ENCODE data around the gene DDR1.

The DDR1 gene

DNA sequence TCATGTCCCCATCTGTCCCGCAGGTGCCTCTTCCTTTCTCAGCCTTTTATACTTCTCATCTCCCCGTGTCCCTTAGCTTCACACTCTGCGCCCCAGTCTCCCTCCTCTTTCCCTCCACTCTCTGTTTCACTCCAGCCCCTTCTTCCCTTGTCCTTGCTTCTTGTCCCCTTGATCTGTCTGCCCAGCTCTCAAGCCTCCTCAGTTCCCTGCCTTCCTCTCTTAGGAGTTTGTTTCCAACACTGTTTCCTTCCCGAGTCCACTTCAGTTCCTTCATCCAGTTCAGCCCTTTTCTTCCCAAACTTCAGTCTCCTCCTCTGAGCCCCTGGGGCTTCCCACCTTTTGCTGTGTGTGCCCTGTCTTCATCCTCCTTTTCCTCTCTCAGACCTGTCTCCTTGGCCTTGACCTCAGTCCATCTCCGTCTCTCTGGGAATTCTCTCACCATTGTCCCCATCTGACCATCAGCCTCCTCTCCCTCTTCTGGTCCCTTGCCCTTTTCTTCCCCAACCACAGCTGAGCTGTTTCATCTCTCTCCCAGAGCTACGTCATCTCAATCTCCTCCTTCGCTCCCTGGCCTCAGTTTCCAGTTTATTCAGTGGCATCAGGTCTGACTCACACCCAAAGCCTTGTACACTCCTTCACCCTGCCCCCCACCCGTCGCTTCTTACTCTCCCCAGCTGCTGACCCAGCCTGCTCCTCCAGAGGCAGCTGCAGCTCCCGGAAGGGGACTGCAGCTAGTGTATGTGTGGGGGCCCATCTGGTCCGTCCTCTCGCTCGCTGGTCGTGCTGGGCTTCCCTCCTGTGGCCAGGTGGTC is 2.7 kb upstream of the DDR1 start:
- no peak for DNase-seq (ENCODE audit: low read depth)

DNA sequence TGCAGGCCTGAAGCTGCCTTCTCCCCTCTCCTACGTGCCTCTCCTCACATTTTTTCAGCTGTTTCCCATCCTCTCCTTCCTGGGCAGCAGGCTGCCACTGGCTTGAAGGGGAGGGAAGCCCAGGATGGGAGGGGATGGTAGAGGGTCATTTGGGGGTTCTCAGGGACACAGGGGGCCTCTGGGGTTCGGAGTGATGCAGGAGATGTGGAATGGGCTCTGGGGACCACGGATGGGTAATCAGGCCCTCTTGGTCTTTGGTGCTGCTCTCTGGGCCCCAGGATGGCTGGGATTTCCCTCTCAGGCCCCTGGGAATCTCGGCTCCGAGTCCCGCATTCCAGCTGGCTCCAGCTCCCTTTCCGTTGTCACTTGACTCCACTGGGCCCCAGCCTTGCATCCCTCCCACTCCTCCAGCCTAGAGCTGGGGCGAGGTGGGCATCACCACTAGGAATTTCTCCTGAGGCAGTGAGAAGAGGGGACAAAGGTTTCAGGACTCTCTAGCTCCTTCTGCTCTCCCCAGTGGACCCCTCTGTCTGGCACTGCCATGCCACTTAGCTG is 2.0 kb upstream of the DDR1 start:
- DNase-seq (ENCODE audit: low read depth), result no peak

DNA sequence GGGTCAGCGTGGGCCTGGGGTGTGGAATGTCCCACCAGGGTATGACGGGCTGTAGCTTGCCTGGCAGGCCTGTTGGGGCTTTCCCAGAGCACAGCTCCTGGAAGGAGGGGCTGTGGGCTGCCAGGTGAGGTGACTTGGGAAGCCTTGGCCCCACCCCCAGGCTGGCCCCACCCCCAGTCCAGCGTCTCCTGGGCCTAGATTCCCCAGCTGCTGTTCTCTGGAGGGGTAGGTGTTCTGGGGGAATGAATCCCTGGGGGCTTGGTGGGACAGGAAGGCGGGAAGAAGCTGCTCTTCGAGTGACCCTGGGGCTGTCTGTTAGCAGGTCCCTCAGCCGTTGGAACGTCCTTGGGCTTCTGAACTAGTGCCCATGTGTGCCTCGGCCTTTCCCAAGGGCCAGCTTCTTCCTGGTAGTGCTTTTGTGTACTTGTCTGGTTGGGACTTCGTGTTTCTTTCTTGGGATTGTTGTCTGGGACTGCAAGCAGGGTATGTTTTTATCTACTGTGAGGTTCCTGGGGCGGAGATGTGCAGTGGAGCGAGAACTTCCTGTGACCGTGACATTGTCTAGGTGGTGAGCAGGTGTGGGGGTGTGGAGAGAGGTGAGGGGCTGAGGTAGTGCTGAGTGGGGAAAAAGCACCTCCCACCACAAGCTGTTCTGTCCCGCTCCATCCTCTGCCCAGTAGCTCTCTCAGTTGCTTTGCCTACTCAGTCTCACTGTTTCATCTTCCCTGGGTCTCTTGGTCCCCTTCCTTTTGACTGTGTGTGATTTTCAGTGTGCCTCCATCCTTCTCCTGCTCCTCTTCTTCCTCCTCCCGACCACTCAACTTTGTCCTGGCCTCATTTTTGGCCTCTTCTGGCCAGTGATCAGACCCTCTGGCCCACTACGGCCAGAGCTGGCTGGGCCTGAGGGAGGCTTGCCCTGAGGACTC is 1.3 kb upstream of the DDR1 start:
- no peak for DNase-seq (ENCODE audit: low read depth)

DNA sequence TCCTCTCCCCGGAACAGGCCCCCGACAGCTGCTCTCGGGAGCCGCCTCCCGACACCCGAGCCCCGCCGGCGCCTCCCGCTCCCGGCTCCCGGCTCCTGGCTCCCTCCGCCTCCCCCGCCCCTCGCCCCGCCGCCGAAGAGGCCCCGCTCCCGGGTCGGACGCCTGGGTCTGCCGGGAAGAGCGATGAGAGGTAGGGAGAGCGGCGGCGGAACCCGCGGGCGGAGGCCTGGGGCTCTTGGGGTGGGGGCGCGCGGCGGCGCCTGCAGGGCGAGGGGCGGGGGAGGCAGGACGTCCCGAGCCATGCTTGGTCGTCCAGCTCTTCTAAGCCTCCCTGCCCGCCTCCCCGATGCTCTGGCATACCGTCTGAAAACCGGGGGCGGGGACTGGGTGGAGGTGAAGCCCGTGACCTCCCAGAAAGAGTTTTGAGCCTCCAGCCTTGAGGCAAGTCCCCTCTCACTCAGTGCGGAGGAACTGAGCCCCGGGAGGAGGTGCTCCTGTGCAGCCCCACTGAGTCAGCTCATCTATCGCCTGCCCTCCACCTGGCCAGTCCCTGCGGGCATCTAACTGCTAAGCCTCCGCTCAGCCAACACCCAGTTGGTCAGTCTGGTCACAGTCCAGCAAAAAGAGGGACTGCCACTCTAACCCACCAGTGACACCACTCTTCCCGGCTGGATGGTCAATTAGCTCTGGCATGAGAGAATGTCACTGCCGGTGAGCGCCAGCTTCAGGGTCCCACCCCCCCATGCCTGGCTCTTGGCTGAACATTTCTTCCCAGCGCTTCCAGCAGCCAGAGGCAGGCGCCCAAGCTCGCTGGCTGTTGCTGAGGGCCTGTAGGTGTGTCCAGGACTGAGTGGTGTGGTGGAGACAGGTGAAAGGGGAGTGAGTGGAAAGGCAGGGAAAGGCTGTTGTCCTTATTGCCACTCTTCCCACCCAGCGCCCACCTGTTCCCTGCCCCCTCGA is 482 bp downstream of the DDR1 start:
- DNase-seq (ENCODE audit: low read depth), result no peak

DNA sequence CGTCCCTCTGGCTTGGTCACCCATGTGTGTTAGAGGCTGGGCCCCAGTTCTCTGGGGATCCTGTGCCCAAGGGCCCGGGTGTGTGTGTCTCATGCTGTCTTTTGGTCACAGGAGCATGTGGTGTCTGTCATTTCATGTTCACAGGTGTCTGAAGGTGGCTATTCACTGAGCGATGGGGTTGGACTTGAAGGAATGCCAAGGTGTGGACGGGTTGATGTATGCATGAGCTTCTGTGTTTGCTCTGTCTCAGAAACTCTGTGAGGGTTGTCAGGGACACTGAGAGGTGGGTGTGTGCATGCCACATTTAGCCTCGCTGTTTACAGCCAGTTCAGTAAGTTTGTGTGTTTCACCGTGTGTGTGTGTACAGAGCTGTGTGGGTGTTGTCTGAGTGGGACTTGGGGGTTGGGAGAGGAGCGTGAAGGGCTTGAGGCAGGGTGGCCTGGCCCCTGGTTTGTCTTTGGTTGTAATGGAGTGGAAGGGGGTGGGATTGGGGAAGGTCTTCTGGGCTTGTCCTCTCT is 1.2 kb downstream of the DDR1 start:
- DNase-seq (ENCODE audit: low read depth), result no peak

DNA sequence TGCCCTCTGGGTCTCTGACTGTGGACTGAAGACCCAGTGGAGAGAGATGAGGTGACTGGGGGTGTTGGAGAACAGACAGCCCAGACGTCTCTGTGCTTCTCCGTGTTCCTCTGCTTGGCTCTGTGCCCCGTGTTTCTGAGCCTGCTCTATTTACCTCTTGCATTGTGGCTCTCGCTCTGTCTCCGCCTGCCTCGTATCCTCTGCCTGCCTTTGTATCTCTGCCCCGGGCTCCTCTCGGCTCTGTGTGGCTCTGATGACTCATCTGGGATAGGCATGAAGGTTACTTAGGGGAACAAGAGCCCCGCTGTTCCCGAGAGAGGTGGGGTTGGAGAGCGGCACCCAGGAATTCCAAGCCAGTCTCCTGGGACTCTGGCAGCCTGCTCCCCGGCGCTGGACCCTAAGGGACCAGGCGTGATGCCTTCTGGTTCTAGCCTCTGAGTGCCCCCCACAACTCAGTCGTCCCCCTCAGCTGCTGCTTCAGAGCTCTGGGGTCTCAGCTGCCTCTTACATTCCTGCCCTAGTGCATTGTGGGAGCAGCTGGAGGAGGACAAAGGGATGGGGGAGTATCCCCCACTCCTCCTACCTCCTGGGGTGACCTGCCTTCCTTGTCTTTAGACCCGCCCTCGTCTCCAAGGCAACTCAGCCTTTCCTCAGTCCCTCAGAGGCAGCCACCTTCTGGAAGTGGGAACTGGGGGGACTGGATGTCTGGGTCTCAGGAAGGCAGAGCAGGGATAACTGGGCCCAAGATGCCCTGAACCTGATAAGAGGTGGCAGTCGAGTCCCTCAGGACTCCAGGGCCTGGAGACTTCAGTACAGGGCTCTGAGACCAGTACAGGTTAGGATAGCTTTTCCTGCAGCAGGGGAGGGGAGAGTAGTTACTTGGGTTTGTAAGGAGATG is 1.9 kb downstream of the DDR1 start:
- no peak for DNase-seq (ENCODE audit: low read depth)

DNA sequence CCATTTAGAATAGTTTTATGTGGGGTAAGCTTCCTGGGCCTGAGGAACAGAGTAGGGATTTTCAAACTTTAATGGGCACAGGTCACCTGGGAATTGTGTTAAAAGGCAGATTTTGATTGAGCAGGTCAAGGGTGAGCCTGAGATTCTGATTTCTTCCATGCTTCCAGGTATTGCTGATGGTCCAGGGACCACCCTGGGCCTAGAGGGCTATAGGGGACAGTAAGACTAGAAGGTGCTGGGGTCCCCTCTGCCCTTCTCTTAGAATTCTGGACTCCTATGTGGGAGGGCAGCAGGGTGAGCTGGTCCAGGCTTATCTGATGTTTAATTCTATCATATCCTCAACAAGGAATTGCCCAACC is 2.6 kb downstream of the DDR1 start:
- DNase-seq (ENCODE audit: low read depth), result no peak

DNA sequence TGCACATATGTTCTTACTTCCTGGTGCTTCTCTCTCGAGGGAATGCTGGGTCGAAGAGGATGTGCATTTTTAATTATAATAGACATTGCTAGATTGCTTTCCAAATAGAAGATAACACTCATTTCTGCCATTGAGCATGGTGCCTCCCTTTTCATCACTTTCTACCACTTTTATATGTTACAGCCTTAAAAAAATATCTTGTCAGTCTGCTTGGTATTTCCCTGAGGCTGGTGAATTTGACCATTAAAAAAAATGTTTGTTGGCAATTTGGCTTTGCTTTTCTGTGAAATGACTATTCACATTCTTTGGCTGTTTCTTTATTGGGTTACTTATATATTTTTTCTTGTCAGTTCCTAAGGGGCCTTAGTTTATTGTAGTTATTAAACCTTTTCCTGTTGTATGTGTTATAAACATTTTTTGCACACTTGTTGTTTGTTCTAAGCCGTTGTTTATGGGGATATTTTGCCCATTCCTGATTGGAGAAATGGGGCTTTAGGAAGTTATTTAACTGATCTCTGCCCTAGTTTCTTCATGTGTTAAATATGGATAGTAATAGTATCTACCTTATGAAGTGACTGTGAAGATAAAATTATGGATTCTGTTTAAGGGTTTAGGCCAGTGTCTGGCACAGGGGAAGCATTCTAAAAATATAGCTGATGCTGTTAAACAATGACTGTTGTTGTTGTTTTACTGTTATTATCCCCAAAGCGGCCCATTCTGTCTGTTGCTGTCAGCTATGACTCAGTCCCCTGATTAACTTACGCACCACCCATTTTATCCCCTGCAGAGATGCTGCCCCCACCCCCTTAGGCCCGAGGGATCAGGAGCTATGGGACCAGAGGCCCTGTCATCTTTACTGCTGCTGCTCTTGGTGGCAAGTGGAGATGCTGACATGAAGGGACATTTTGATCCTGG is 3.8 kb downstream of the DDR1 start:
- DNase-seq (ENCODE audit: low read depth), result no peak

DNA sequence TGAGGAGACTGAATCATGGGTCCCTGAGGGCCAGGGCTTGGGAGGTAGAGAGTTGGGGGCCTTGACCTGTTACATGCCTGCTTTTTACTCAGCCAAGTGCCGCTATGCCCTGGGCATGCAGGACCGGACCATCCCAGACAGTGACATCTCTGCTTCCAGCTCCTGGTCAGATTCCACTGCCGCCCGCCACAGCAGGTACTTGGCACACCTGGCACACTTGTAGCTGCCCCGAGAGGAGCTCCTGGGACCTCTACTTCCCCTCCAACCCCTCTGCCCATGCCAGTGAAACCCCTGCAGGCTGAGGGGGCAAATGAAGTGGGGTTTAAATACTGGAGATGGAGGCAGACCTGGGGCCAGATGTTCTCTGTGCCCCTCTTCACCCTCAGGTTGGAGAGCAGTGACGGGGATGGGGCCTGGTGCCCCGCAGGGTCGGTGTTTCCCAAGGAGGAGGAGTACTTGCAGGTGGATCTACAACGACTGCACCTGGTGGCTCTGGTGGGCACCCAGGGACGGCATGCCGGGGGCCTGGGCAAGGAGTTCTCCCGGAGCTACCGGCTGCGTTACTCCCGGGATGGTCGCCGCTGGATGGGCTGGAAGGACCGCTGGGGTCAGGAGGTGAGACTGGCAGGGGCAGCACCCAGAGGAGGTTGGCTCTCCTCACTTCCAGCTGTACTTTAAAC is 4.6 kb downstream of the DDR1 start:
- DNase-seq (ENCODE audit: low read depth), result no peak

DNA sequence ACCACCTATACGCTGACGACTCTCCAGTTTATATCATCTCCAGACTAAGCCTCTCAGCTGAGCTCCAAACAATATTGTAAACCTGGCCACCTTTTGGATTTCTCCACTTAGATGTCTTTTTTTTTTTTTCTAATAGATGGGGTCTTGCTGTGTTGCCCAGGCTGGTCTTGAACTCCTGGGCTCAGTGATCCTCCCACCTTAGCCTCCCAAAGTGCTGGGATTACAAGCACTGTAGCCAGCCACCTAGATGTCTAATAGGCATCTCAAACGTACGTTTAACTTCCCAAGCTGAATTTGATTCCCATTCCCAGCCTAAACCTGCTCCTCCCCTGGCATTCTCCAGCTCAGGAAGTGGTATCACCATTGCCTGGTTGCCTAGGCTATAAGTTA is 5.2 kb downstream of the DDR1 start:
- DNase-seq (ENCODE audit: low read depth), result no peak

DNA sequence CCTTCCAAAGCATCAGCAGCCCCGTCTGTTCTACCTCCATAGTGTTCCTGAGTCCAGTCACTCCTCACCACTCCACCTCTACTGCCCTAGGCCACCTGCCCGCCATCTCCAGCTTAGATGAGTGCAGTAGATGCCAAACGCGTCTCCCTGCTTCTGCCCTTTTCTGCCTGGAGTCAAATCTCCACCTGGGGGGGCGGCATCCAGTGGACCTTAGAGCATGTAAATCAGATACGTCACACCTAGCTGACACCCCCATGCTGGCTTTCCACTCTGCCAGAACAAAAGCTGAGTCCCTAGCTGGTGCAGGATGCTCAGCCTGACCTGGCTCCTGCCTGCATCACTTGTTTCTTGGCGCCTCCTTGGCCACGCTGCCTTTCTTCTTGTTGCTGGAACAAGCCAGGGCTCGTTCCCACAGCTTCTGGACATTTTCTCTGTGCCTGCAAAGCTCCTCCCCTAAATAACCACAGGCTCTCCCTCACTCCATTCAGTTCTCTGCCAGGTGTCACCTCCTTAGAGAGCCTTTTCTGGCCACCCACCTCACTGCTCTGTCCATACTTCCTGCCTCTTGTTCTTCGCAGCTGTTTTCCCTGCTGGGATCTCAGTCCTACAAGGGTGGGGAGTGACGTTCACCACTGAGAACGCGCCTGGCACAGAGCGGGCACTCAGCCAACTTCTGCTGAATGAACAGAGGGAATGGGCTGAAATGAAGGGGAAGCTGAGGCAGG is 5.8 kb downstream of the DDR1 start:
- DNase-seq (ENCODE audit: low read depth), result no peak

DNA sequence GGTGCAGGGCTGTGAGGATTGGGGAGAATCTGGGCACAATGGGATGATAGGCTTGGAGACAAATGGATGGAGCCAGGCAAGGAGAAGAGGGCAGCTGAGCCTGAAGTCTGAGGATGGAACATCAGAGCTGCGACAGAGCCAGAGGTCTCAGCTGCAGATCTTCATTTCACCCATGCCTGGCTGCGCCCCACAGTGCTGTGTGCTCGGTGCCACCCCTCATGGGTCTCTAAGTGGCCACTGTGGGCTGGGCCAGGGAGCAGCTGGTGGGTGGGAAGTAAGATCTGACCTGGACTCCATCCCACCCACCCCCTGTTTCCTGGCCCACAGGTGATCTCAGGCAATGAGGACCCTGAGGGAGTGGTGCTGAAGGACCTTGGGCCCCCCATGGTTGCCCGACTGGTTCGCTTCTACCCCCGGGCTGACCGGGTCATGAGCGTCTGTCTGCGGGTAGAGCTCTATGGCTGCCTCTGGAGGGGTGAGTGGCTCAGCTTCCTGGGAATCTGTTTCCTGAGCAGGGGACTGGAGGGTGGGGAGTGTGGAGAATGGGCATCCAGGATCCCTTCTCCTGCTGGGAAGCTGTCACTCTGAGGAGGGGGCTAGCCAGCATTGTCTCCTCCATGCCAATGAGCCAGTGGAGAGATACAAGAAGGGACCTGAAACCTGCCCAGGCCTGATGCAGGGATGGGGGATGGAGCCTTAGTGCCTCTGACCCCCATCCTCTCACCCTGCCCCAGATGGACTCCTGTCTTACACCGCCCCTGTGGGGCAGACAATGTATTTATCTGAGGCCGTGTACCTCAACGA is 6.5 kb downstream of the DDR1 start:
- no peak for DNase-seq (ENCODE audit: low read depth)

DNA sequence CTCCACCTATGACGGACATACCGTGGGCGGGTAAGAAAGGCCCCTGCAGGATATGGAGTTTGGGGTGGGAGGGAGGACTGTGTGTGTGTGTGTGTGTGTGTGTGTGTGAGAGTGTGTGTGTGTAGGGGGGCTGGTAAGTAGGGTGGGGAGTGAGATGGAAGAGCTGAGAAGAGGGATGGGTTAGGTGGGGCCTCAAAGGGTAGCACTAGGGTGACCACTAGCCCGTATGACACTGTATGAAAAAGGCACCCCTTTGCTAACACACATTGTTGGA is 7.1 kb downstream of the DDR1 start:
- DNase-seq (ENCODE audit: low read depth), result no peak

DNA sequence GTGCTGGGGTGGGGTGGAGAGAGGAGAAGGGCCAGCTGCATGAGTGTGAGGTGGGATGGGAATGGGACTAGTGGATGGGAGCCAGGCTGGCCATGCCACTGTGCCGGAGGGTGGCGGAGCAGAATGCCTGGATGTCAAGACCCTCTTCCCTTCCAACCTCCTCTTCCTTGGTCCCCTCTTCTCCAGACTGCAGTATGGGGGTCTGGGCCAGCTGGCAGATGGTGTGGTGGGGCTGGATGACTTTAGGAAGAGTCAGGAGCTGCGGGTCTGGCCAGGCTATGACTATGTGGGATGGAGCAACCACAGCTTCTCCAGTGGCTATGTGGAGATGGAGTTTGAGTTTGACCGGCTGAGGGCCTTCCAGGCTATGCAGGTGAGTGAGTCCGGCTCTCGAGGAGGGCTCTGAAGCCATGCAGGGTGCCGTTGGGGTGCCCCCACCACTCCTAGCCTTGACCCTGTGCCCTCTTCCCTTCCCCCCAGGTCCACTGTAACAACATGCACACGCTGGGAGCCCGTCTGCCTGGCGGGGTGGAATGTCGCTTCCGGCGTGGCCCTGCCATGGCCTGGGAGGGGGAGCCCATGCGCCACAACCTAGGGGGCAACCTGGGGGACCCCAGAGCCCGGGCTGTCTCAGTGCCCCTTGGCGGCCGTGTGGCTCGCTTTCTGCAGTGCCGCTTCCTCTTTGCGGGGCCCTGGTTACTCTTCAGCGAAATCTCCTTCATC is 7.7 kb downstream of the DDR1 start:
- no peak for DNase-seq (ENCODE audit: low read depth)

DNA sequence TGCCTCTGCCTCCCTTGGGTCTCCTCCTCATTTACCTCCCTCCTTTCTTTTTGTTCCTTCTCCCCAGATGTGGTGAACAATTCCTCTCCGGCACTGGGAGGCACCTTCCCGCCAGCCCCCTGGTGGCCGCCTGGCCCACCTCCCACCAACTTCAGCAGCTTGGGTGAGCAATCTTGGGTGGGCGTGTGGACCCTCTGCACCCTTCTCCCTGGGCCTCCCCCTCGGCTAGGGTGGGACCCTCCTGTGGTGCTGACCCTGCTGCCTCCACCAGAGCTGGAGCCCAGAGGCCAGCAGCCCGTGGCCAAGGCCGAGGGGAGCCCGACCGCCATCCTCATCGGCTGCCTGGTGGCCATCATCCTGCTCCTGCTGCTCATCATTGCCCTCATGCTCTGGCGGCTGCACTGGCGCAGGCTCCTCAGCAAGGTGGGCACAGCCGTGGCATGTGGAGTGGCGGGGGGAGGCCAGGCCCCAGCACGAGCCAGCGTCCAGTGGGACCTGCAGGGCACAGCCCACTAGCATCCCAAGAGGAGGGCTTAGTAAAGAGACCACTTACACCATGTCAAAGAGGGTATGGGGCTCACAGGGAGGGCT is 8.8 kb downstream of the DDR1 start:
- DNase-seq (ENCODE audit: low read depth), result no peak

DNA sequence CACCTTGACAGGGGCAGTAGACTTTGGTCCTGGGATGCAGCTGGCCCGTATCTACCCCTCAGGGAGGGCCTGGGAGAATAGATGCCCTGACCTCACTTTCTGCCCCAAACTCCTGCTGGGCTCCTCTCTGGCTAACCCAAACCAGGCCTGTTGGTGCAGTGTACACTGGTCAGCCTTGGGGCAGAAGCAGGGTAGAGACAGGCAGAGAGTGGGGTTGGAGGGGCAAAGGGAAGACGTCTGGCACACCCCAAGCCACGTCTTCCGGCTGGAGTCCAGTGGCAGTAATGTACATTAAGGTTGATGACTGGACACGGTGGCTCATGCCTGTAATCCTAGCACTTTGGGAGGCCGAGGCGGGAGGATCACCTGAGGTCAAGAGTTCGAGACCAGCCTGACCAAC is 9.3 kb downstream of the DDR1 start:
- no peak for DNase-seq (ENCODE audit: low read depth)

DNA sequence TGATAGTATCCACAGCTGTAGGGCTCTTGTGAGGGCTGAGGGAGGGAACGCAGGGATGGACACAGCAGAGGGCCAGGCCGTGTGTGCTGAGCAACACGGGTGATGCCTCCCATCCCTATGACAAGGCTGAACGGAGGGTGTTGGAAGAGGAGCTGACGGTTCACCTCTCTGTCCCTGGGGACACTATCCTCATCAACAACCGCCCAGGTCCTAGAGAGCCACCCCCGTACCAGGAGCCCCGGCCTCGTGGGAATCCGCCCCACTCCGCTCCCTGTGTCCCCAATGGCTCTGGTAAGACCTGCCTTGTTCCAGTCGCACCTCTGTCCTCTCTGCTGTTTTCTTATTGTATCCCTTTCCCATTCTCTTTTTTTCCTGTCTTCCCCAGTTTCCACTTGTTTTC is 10.1 kb downstream of the DDR1 start:
- no peak for DNase-seq (ENCODE audit: low read depth)
